NCI-H1048 (cell line): ENCODE results near the gene TPH1.

Experiments used
- DNase-seq: peaks from one replicate; lab custom pipeline; 2025; lab: John Stamatoyannopoulos, UW

The TPH1 gene

DNA sequence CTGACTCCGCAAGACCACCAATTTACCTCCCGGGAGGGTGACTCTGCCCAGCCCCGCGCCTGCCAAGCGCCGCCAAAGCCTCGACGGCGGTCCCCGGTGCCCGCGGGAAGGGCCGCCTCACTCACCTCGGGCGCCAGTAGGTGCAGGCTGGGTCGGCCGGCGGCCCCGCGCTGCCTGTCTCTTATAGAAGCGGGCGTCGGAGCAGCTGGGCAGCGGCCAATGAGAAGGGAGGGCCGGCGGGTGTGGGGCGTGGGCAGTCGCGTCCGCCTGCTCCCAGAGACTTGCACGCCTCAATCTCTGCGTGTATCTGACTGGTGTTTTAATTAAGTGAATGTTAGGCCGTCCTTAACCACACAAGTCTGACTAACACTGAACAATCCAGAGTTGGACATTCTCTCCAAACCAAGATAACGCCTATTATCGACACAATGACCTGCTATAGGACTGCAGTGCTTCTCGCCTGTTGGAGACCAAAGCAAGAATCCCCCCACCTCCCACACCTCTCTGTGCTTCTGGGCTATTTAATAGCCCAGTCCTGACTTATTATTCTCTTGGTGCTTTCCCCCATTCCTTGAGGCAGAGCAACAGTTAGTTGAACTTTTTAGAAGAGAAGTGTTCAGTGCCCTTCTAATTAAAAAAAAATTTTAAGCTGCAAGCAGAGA is at the start of gene TPH1:
TPH1 (minus strand) TSS at position 154 of the 662 bp plus-strand sequence. CDS start 5,507 bp downstream, outside the sequence.
- no peak for DNase-seq

DNA sequence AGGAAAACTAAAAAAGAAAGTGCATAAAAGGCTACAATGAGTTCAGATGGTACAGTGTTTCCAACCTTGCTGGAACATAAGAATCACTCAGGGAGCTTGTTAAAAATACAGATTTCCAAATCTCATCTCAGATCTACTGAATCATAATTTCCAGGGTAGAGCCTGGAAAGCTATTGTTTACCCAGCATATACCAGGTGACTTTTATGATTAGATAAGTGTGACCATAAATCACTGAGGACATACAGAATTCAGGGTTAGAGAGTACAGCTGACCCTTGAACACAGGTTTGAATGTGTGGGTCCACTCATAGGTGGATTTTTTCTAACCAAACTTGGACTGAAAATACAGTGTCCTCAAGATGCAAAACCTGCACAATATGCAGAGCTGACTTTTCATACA is 47.9 kb upstream of the TPH1 start:
- no peak for DNase-seq

DNA sequence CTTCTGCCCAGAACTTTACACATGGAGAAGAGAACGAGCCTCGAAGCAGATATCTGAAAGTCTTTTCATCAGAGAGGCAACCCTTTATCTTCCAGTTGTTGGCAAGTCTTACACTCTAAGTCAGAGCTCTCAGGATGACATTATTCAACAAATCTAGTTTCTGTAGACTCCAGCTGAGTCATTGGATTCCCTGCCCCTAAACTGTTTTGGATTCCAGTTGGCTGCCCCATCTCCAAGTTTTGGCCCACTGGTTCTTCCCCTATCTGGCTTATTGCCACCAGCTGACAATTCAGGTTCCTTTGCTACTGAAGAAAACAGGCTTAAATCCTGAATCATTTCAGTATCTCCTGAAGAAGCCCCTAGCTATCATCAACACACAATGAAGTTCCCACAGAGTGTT is 45.7 kb upstream of the TPH1 start:
- DNase-seq: no peak

GRCh38 chr11:18088966-18089365 is 42.9 kb upstream of the TPH1 start:
- DNase-seq: no peak

GRCh38 chr11:18088366-18088765 is 42.3 kb upstream of the TPH1 start:
- DNase-seq: no peak

GRCh38 chr11:18081551-18081950 is 35.5 kb upstream of the TPH1 start:
- no peak for DNase-seq

DNA sequence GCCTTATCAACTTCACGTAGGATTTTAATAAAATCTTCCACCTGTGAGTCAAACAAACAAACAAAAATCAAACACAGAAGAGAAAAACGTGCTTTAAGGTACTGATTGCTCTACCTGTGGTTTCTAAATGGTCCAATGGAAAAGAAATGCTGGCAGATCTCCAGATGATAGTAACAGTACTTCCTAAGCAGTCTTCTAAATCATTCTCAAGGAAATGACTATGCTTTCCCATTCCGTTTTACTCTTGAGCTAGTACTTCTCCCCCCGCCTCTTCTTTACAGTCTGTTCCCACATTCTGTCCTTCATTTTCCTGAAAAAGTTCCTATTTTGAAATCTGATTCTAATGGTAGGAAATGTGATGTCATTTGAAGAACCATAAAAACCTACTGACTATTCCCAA is 34.4 kb upstream of the TPH1 start:
- DNase-seq: no peak

DNA sequence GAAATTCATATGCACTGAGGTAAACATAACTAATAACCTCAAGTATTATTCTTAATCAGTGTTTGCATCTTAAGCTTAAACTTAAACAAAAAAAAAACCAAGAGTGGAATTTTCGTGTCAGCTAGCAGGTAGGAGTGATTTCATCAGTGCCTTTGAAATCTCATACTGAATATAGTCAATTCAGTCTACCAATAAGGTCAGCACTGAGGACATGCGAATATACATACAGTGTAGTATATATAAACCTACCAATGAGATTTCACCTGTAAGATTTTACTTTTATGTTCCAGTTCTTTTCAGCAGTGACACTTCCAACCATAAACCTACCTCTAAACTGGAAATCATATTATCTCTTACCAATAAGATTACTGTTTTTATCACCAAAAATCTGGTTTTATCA is 32.8 kb upstream of the TPH1 start:
- DNase-seq: no peak

- no peak for DNase-seq
Measured at GRCh38 chr11:18075444-18075843, 29.4 kb upstream of the TPH1 start.

DNA sequence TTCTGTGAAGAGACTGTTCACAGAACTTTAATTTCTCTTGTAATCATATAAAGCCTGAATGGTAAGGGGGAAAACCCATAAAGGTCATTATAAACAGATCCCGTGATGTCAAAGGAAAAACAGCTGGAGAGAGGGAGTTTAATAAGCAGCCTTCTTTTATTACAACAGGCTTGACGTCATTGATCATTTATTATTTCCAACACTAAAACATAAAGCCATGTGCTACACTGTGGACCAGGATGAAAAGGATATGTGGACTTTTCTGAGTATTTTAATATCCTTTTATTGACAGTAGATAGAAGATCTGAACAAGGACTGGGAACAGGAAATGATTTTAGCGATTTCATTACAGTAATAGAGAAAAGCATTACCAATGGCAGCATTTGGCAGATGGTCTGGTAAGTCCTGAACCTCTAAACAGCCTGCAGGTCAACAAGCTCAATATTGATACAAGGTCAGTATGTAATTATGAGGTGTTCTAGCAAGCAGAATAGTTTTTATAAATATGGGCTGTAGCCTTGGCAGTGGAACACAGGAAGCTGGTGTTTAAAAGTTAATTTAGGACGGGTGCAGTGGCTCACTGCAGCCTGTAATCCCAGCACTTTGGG is 25.1 kb upstream of the TPH1 start:
- DNase-seq: no peak

DNA sequence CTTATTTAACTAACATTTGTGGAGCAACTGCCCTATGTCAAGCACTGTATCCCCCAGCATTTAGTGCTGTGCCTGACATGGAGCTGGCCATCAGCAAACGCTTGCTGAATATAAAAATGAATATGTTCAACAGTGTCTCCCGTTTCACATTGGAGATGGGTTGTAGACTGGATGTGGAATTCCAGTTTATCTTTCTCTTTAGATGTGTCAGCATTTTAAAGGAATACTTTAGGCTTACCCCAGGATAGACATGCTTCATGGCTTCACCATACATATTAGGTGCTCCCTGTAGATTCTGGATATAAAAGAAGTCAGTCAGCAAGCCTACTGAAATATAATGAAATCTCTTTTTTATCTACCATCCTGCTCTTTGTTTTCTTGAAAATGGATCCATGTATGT is 21.3 kb upstream of the TPH1 start:
- no peak for DNase-seq

DNA sequence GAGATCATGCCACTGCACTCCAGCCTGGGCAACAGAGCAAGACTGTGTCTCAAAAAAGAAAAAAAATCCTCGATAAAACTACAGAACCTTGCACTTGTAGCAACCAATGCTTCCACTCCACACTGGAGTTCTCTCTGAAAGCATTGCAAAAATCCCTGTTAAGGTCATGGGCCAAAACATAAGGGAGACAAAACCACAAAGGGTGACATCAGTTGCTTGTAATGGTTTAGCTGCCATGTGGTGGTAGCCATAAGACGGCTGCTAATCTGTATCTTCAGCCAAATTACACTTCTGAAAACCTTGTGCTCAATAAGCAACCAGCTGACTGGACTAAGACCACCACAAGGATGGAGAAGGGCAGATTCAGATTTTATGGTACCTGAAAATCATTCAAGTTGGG is 20.6 kb upstream of the TPH1 start:
- no peak for DNase-seq

DNA sequence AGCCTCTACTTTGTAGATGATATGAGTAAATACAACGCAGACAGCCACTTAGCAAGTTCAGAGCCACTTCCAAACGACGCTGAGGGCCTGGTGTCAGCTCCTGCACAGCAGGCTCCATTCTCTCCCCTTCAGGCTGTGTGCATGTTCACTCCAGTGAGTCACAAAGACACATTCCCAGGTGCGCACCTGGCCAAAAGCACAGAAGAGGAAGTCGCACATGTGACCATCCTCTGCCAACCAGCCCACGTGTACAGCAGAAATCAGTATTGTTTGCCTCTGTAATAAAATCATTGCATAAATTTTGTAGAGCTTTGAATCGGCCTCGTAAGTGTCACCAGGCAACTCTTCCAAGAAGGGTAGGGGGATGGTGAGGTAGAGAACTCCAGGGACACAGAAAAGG is 19.5 kb upstream of the TPH1 start:
- no peak for DNase-seq

DNA sequence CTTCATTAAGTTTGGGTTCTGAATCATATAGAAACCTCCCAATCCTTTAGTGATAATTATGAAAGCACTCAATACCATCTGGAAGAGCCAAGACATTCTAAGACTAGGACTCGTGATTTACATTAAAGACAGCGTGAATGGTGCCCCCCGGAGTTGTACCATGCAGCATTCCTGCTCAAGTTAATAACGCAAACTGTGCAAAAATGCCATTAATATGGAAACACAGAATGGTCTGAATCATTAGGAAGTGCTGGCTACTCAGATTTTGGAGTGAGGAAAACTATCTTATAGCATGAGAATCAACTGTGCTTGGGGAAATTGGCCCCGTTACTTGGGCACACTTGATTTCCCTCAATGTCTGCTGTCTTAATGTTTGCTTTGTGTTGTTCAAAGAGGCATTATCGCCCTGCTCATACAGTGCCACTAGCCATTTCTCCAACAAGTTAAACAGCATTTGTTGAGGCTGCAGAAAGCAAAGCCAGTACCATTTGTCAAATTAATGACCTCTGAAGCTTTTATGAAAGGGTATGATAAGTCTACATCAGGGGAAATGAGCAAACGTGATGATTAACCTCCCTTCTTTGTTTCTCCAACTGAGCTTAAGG is 18.5 kb upstream of the TPH1 start:
- no peak for DNase-seq

DNA sequence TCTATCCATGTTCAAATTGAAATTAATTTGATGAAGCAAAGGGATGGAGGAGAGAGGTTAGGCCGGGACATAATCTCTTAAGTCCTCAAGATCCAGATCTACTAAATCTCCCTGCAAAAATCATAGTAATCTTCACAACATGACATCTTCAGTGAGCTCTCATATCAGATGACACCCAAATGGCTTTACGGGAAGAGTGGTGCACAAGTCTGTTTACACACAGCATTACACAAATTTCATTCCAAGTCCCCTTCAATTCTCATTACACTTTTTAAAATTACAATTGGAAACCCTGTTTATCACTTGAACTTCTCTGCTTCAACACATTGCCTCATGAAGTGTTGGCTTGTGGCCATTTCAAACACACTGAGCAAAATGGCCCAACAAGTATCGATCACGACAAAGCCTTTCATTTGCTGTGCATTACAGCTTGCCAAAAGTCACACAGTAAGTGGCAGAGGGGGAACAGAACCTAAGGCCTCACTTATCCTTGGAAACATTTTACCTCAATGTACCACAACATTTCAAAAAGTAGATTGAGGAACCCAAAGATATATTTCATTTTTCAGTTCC is 17.9 kb upstream of the TPH1 start:
- no peak for DNase-seq

DNA sequence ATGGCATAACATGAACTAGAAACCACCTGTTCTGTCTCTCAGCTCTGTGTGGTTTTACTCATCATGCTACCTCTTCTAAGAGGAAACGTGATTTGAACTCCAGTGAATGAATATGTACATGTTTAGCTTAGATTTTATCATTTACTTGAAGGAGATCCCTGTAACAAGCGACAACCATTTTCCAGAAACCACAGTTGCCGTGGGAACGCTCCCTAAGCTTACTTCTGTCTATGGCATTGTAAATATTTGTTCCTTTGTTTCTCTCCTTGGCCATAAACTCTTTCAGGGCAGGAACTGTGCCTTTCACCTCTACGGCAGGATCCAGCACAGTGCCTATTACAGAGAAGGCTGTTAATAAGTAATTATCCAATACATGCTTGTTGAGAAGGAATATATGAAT is 17.1 kb upstream of the TPH1 start:
- no peak for DNase-seq

DNA sequence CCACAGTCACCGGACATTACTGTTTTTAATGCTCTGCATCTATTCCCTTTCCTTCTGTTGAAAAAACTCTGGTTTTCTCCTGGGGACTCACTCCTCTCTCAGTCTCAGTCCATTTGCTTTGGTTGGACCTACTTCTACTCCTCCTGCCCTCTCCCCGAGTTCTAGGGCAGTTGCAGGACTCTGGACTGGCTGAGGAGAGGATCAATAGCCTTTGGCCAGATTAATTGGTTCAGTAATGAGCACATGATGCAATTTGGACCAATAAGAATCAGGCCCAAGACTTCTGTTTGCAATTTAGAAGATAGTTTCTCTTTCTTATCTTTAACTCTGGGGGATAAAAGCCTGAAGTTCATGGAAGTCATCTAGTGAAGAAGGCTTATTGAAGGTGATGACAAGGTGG is 15.3 kb upstream of the TPH1 start:
- DNase-seq: no peak

DNA sequence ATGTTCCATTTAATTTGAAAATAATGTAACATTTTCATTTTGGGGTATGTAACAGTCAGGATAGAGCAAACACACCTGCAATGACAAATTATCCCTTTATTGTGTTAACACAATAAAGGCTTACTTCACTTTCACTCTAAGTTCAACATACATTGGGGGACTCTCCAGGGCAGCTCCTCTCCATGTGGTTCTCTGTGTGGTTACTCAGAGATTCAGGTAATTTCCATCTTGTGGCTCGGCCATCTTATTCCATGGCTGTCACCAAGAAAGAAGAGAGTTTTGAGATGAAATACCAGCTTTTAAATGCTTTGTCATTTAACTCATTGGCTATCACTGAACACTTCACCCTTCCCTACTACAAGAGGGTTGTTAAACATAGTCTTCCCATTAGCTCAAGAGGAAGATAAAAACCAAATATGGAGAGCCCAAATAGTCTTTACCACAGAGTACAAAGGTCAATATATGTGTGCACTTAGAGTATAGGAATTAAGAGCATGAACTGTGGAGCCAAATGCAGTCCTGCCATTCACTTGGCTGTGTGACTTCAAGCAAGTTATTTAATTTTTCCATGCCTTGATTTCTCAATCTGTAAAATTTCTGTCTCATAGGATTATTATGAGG is 10.6 kb upstream of the TPH1 start:
- DNase-seq: no peak

DNA sequence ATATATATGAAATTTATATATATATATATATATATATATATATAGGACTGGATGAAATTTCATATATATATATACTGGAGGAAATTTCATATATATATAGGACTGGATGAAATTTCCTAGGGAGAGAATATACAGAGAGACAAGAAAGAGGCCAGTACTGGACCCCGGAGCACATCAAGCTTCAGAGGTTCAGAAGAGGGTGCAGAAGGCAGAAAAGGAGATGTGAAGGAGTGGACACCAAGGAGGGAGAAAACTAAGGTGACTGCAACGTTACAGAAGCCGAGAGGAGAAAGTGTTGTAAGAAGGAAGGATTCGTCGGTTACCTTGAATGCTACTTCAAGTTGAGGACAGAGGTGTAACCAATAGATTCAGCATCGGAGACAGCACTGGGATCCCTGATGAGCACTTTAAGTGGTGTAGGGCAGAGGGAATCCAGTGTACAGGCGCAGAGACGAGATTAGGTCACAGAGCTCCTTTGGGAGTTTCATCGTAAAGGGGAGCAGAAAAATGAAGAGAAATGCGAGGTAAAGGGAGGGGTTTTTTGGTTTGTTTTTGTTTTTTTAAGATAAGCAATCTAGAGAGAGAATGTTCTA is 8.5 kb upstream of the TPH1 start:
- DNase-seq: no peak

- DNase-seq: no peak
Measured at GRCh38 chr11:18050848-18051247, 4.8 kb upstream of the TPH1 start.

DNA sequence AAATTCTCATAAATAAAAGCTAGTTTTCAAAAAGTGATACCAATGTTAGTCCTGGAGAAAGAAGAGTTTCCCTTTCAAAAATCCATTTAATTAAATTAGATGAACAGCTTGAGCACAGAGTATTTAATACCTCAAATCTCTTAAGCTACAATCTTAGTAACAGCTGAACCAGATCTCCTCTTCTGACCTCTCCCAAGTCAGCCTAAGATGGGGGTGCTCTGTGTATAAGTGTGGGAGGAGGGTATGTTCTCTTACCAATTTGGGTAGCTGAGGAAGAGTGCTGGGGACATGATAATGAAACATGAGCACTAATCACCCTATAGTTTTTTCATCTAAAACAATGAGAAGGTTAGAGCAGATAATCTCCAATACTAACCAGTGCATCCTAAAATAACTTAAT is 9.6 kb downstream of the TPH1 start:
- no peak for DNase-seq

- no peak for DNase-seq
Measured at GRCh38 chr11:18027475-18027874, 18.6 kb downstream of the TPH1 start.

GRCh38 chr11:18022419-18022818 is 23.6 kb downstream of the TPH1 start:
- no peak for DNase-seq
